K562 (cell line): ENCODE results near the gene ABHD1. TPM values are rescaled to one million over a fixed set of nuclear protein-coding genes. Genes with fewer than 3 reads are reported as not detected.

Source experiments
- ATAC-seq: fragments of 200-7000 bp; cut with Tn5 transposase; 3 replicates; pipeline ENCODE4 v1.9.1; 2020; ENCODE audit warnings: moderate library complexity
- BruUV-seq: library from RNA; stranded (reverse); fragments of 400-500 nt; replicated peaks from 2 replicates; lab custom pipeline; 2021; lab: Mats Ljungman, UMichigan
- CTCF ChIA-PET: fragments of 300-600 bp; formaldehyde crosslinking; extraction: SDS; loops from one replicate; lab custom pipeline; 2021; ENCODE audit warnings: low intra/inter-chr PET ratio; lab: Yijun Ruan, JAX
- POLR2A ChIA-PET: fragments of 300-600, 350-650 bp; sonication (Branson Sonifier 250); formaldehyde crosslinking; extraction: SDS; loops from one replicate; lab custom pipeline; 2021; ENCODE audit warnings: antibody characterized with exemption, inconsistent platforms; lab: Yijun Ruan, JAX
- DNase-seq, 4 experiments: peaks; one replicate each; pipeline versions ENCODE4 v3.0.0 to v3.0.0-alpha.2; 2011 to 2018; ENCODE audit warnings: low spot score in 3 of 4, mixed read lengths in 3 of 4; ENCODE audit errors: extremely low read depth in 1 of 4
- FAIRE-seq: peaks from 2 replicates; lab custom pipeline; 2011; peaks lifted over from hg19 to GRCh38; lab: Jason Lieb, UNC
- H2AFZ ChIP-seq: 2 replicates; pipeline ENCODE4 v1.6.0; 2011; ENCODE audit warnings: low read depth, low read length, control low read depth, inconsistent platforms
- H3K27ac ChIP-seq: fragments of 200-600 bp; 3 replicates; pipeline ENCODE4 v1.8.0; 2011; ENCODE audit warnings: low read depth, mild to moderate bottlenecking, control low read depth, inconsistent platforms, low read length, moderate library complexity, mixed read lengths; ENCODE audit errors: extremely low read depth
- H3K27me3 ChIP-seq, 2 experiments: fragments of 300-600 bp in 1 of 2; 2 replicates in 1 of 2; 3 replicates in 1 of 2; pipeline versions ENCODE4 v1.6.0 to v1.8.0; 2011; ENCODE audit warnings: inconsistent platforms in 2 of 2, low read length in 2 of 2, mild to moderate bottlenecking in 1 of 2, mixed read lengths in 1 of 2, moderate library complexity in 1 of 2; ENCODE audit not compliant: control insufficient read depth in 2 of 2, insufficient read depth in 2 of 2
- H3K36me3 ChIP-seq: fragments of 300-600 bp; 3 replicates; pipeline ENCODE4 v1.8.0; 2011; ENCODE audit warnings: mild to moderate bottlenecking, low read length, inconsistent platforms; ENCODE audit not compliant: control insufficient read depth, insufficient read depth
- H3K4me1 ChIP-seq, 2 experiments: fragments of 200-600 bp in 1 of 2; replicated peaks in 1 of 2; 2 replicates in 1 of 2; 3 replicates in 1 of 2; pipeline versions ENCODE4 v1.5.1 to v1.8.0; 2011; ENCODE audit warnings: inconsistent platforms in 2 of 2, low read length in 2 of 2, mild to moderate bottlenecking in 1 of 2, mixed read lengths in 1 of 2, moderate library complexity in 1 of 2; ENCODE audit not compliant: control insufficient read depth in 2 of 2, insufficient read depth in 2 of 2
- H3K4me2 ChIP-seq: 2 replicates; pipeline ENCODE4 v1.6.1; 2011; ENCODE audit warnings: low read length, control low read depth, inconsistent platforms, mixed read lengths; ENCODE audit not compliant: insufficient read depth
- H3K4me3 ChIP-seq: fragments of 200-600 bp; sonication (generic), shearing (Covaris generic); 2 replicates; pipeline ENCODE4 v1.5.1; 2016; ENCODE audit warnings: control low read depth, inconsistent platforms
- H3K79me2 ChIP-seq: fragments of 200-600 bp; 3 replicates; pipeline ENCODE4 v1.8.0; 2011; ENCODE audit warnings: low read length, inconsistent platforms; ENCODE audit not compliant: control insufficient read depth, insufficient read depth
- H3K9ac ChIP-seq, 2 experiments: 2 replicates each; pipeline versions ENCODE4 v1.6.0 to v1.6.1; 2011; ENCODE audit warnings: low read depth in 2 of 2, low read length in 2 of 2, control low read depth in 1 of 2, inconsistent platforms in 1 of 2, mild to moderate bottlenecking in 1 of 2, mixed read lengths in 1 of 2; ENCODE audit not compliant: insufficient read depth in 1 of 2
- H3K9me1 ChIP-seq: one replicate; pipeline ENCODE4 v1.6.0; 2011; ENCODE audit warnings: inconsistent platforms, mild to moderate bottlenecking, low read length, moderate library complexity; ENCODE audit not compliant: control insufficient read depth, insufficient read depth
- H3K9me3 ChIP-seq: replicated peaks from 2 replicates; pipeline ENCODE4 v1.5.1; 2011; ENCODE audit warnings: low read depth, low read length, inconsistent platforms; ENCODE audit not compliant: control insufficient read depth, insufficient read depth
- H4K20me1 ChIP-seq: replicated peaks from 2 replicates; pipeline ENCODE4 v1.6.1; 2011; ENCODE audit warnings: low read length, inconsistent platforms, mixed read lengths; ENCODE audit not compliant: control insufficient read depth, insufficient read depth
- KDM1A ChIP-seq, 2 experiments: fragments of 450-650 bp; IDR thresholded peaks; 2 replicates each; pipeline ENCODE4 v1.6.1; 2016; ENCODE audit warnings: mild to moderate bottlenecking in 2 of 2
- MBD2 ChIP-seq: sonication (generic); IDR thresholded peaks from 2 replicates; pipeline ENCODE4 v1.6.1; 2016; ENCODE audit warnings: low read depth, borderline replicate concordance
- NELFE ChIP-seq: IDR thresholded peaks from 2 replicates; pipeline ENCODE4 v1.6.1; 2011; ENCODE audit warnings: mild to moderate bottlenecking; ENCODE audit not compliant: insufficient read depth, insufficient read length
- RNF2 ChIP-seq: sonication (generic); IDR thresholded peaks from 2 replicates; pipeline ENCODE4 v1.6.1; 2016
- ZBTB7A ChIP-seq: IDR thresholded peaks from 2 replicates; pipeline ENCODE4 v1.6.1; 2011; ENCODE audit warnings: low read depth, mild to moderate bottlenecking, low read length, moderate library complexity, borderline replicate concordance; ENCODE audit not compliant: control insufficient read depth
- ZFP30 ChIP-seq: fragments of 250-450 bp; sonication (Bioruptor Pico); IDR thresholded peaks from 2 replicates; pipeline ENCODE4 v1.8.0; 2022; ENCODE audit warnings: moderate library complexity, mild to moderate bottlenecking, inconsistent platforms, borderline replicate concordance
- WGBS: fragments of 100-300 bp; shearing (Covaris generic); methylation state at CpG from one replicate; pipeline ENCODE4 v1.1.6; 2016; ENCODE audit warnings: low coverage, mixed read lengths; ENCODE audit not compliant: insufficient coverage; ENCODE audit errors: missing lambda C conversion rate; 5-methylcytosine and 5-hydroxymethylcytosine counted together
- in situ Hi-C: fragments of 300-500 bp; cut with MboI; formaldehyde crosslinking; loops from 4 replicates; pipeline ENCODE4 v1.15.0; 2018; ENCODE audit warnings: inconsistent platforms, mixed read lengths
- intact Hi-C: fragments of 100-400 bp; cut with micrococcal nuclease; formaldehyde crosslinking; loops from 2 replicates; pipeline ENCODE4 v1.14.2; 2022
- polyA plus RNA-seq, 8 experiments: library from polyadenylated mRNA; depleted of rRNA in 4 of 8; stranded (reverse) in 5 of 8; unstranded in 3 of 8; fragments of >200 nt; fragmentation: Nextera tagmentation in 2 of 8; fragmentation: Illumina TruSeq in 1 of 8; extraction: Ambion mirVana in 2 of 8; extraction: Trizol in 1 of 8; gene quantifications; 2 replicates each; pipeline versions ENCODE4 v1.2.1 to v1.2.3, GENCODE V29; 2011 to 2014; ENCODE audit warnings: inconsistent platforms in 1 of 8, missing spikeins in 1 of 8
- total RNA-seq, 7 experiments: library from RNA; depleted of rRNA in 6 of 7; stranded (reverse); fragments of >200 nt in 6 of 7; fragmentation: Illumina TruSeq in 2 of 7; extraction: Trizol in 2 of 7; gene quantifications; 2 replicates each; pipeline versions ENCODE4 v1.2.1 to v1.2.3, GENCODE V29; 2011 to 2021; ENCODE audit warnings: low replicate concordance in 1 of 7

The ABHD1 gene
- total and polyA plus RNA-seq, 9 of the 15 experiments (the other 6 are each of a cell fraction or from before 2014, with no cell fraction given): 0.10 to 0.16 (median 0.11) TPM; not detected in 5

- TF ChIP-seq KDM1A (IDR thresholded peaks at IDR 0.05): no peak
- TF ChIP-seq NELFE: no peak
- TF ChIP-seq RNF2: no peak
Measured at GRCh38 chr2:27155069-27155520, 31.5 kb downstream of the ABHD1 start (continued).

DNA sequence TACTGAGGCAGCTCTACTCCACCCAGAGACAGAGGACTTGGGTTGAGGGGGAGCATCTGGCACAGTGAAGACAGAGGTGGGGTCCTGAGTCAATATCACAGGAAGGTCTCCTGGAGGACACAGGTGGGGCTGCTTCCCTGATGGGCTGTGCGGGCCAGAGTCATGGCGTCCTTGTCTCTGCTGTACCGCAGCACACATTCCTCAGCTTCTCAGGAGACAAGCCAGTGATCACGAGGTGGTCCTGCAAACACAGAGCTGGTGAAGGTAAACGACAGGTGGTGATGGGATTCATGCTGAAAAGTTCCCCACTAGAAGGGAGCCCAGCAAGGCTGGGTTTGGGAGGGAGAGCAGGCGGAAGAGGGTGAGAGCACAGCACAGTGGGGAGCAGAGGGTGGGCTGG is 34.9 kb downstream of the ABHD1 start:
- no peak overlapping the region for H3K27ac ChIP-seq
- peak overlapping the region; percentile 19; the same call in 1 of the 2 replicates for H2AFZ ChIP-seq
- ATAC-seq: 0 out of 3 replicates have a peak, but pooled peaks have one; percentile 12
- intact Hi-C loops (no loop called here), in situ Hi-C loops (no loop called here)
- H3K79me2 ChIP-seq: no peaks in the 10 kb centered on the region
- no TSS peak for BruUV-seq
- peak overlapping the region in 1 of 2 experiments; percentile 57; a peak in 2 of 4 replicates for H3K9ac ChIP-seq
- CTCF ChIA-PET: no interaction called here
- H4K20me1 ChIP-seq: no peaks in the 10 kb centered on the region
- no peak overlapping the region for H3K4me2 ChIP-seq
- DNase-seq: no peak
- no peak overlapping the region for H3K4me3 ChIP-seq
- H3K9me3 ChIP-seq: no peaks in the 10 kb centered on the region
- POLR2A ChIA-PET: interaction anchor here (1.0 to 1.6 kb wide), 2 partner anchors 18 to 120 kb away, joined by 4 to 5 read pairs; no protein-coding TSS in a partner anchor
- FAIRE-seq: no peak
- TF ChIP-seq ZBTB7A: no peak
- TF ChIP-seq ZFP30 (CRISPR knock-in tag): no peak
- no peak for TF ChIP-seq MBD2
- TF ChIP-seq, all 486 proteins: peak for 0
- peaks cover 0 to 13% of the 10 kb centered on the region in 2 experiments; a peak in 3 of 5 replicates for H3K4me1 ChIP-seq
- no peaks in the 10 kb centered on the region for H3K9me1 ChIP-seq
- no peaks in the 10 kb centered on the region for H3K36me3 ChIP-seq
- WGBS: 51% methylated on average over 6 of the region's 6 CpGs
- H3K27me3 ChIP-seq: no peaks in the 10 kb centered on the region
